Measurements from ENCODE around the gene KLK15.

Gene KLK15

DNA sequence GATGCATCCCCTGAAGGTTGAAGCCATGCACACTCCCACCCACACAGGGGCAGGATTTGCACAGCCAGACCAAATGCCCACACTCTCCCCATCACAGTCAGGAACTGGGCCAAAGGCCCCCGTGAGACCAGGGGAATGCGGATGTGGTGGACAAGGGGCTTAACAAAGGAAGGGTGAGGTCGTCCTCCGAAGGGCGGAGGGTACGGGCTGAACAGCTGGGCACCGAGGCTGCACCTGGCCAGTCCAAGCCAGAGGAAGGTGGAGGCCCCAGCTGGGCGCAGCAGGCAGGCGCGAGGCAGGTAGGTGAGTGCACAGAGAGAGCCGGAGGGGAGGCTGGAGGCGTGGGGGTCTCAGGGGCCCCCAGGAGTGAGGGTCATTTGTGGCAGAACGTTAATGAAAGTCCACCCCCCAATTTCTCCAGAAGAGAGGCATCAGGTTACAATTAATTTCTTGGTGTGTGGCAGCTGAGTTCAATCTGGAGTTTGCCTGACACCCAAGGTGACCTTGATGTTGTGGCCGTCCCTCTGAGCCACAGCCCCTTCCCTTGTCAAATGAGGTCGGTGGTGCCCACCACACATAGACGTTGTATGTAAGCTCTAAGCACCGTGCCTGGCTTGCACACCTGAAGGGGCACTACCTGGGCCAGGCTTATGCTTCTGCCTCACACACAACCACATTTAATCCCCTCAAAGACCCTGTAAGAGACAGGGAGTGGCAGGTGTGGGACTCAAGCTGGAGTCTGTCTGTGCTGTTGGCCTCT, 2.9 kb downstream of the KLK15 start:
- Histone ChIP-seq H3K9me3 (ENCODE audit: low read length) (no peaks in the 10 kb centered on the region), H3K4me3 (ENCODE audit: low read depth in 1 of 2, low read length in 2 of 2) (no peak overlapping the region), H3K9ac (ENCODE audit: low read length) (no peak overlapping the region), H3K27me3 (ENCODE audit: control insufficient read depth in 1 of 2, insufficient read depth in 2 of 2, low read length in 2 of 2) (peaks cover 0 to 18% of the 10 kb centered on the region in 2 donors), H3K36me3 (ENCODE audit: insufficient read depth, low read length) (no peaks in the 10 kb centered on the region), H3K4me1 (ENCODE audit: insufficient read depth, low read length) (peaks cover 6% of the 10 kb centered on the region), H3K27ac (ENCODE audit: low read depth, low read length) (no peak overlapping the region)

DNA sequence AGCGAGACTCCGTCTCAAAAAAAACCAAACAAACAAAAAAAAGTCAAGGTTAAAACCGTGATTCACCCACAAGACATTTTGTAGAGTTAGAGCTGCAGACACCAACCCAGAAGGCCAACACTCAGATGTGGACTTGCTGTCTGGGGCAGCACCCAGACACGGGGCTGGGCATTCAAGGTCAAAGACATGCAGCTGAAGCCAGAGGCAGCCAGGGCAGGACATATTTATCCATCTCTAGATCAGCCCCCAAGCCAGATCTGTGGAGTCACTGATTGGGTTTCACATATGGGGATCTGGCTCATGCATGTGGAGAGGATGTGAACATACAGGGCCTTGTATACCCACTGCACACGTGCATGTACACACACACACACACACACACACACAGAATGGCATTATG, 3.6 kb downstream of the KLK15 start:
- H3K9me3 ChIP-seq (ENCODE audit: low read length): no peaks in the 10 kb centered on the region
- no peak overlapping the region for H3K9ac ChIP-seq (ENCODE audit: low read length)
- H3K27ac ChIP-seq (ENCODE audit: low read depth, low read length): no peak overlapping the region
- H3K4me1 ChIP-seq (ENCODE audit: insufficient read depth, low read length): no peaks in the 10 kb centered on the region
- H3K4me3 ChIP-seq (ENCODE audit: low read depth in 1 of 2, low read length in 2 of 2): no peak overlapping the region
- peaks cover 0 to 18% of the 10 kb centered on the region in 2 donors for H3K27me3 ChIP-seq (ENCODE audit: control insufficient read depth in 1 of 2, insufficient read depth in 2 of 2, low read length in 2 of 2)
- H3K36me3 ChIP-seq (ENCODE audit: insufficient read depth, low read length): no peaks in the 10 kb centered on the region

DNA sequence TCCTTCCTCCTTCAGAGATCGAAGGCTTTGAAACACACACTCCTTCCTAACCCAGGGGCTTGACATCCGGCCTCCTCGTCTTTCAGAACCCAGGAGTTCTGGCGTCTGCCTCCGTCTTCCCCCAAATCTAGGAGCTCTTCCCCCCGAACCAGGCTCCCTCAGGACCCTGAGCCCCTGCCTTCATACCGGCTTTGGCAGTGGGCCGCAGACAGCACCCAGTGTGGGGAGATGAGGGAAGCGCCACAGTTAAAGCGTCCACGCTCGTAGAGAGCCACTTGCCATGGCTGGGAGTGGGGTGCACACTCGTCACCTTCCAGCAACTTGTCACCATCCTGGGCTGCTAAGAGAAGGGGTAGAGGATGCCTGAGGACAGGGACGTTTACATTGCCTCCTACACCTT, 5.9 kb downstream of the KLK15 start:
- no peaks in the 10 kb centered on the region for H3K36me3 ChIP-seq (ENCODE audit: insufficient read depth, low read length)
- H3K27ac ChIP-seq (ENCODE audit: low read depth, low read length): no peak overlapping the region
- no peak overlapping the region for H3K4me3 ChIP-seq (ENCODE audit: low read depth in 1 of 2, low read length in 2 of 2)
- no peaks in the 10 kb centered on the region for H3K4me1 ChIP-seq (ENCODE audit: insufficient read depth, low read length)
- H3K27me3 ChIP-seq (ENCODE audit: control insufficient read depth in 1 of 2, insufficient read depth in 2 of 2, low read length in 2 of 2): peaks cover 0 to 19% of the 10 kb centered on the region in 2 donors
- H3K9me3 ChIP-seq (ENCODE audit: low read length): no peaks in the 10 kb centered on the region
- no peak overlapping the region for H3K9ac ChIP-seq (ENCODE audit: low read length)

DNA sequence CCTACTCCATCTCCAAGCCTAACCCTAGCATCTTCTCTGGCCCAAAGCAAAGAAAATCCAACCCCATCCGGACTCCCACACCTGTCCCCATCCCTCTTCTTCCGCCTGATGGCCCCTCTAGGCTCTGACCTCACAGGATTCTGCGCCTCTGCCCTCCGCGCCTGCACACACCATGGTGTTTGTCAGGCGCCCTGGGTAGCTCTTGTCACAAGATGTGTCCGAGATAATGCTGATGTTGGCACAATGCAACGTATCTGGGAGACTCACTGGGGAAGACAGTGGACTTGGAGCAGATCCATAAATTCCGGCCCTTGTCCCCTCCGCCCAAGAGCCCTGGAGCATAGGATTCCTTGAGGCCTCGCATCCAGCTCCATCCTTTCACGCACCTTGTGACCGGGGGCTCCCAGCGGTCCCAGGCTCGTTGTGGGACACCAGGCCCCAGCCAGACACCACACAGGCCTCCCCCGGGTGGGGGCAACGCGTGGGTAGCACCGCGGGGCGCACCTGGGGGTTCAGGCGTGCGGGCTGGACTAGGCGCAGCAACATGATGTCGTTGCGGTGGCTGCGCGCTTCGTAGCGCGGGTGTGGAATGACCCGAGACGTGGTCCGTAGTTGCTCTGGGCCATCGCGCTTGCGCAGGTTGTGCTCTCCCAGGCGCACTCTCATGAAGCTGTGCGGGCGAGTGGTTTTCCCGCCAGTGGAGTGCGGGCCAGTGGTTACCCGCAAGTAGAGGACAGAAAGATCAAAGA, 6.7 kb downstream of the KLK15 start:
- no peaks in the 10 kb centered on the region for H3K36me3 ChIP-seq (ENCODE audit: insufficient read depth, low read length)
- H3K9ac ChIP-seq (ENCODE audit: low read length): no peak overlapping the region
- peaks cover 0 to 27% of the 10 kb centered on the region in 2 donors for H3K27me3 ChIP-seq (ENCODE audit: control insufficient read depth in 1 of 2, insufficient read depth in 2 of 2, low read length in 2 of 2)
- H3K9me3 ChIP-seq (ENCODE audit: low read length): no peaks in the 10 kb centered on the region
- H3K27ac ChIP-seq (ENCODE audit: low read depth, low read length): no peak overlapping the region
- H3K4me1 ChIP-seq (ENCODE audit: insufficient read depth, low read length): no peaks in the 10 kb centered on the region
- H3K4me3 ChIP-seq (ENCODE audit: low read depth in 1 of 2, low read length in 2 of 2): no peak overlapping the region

DNA sequence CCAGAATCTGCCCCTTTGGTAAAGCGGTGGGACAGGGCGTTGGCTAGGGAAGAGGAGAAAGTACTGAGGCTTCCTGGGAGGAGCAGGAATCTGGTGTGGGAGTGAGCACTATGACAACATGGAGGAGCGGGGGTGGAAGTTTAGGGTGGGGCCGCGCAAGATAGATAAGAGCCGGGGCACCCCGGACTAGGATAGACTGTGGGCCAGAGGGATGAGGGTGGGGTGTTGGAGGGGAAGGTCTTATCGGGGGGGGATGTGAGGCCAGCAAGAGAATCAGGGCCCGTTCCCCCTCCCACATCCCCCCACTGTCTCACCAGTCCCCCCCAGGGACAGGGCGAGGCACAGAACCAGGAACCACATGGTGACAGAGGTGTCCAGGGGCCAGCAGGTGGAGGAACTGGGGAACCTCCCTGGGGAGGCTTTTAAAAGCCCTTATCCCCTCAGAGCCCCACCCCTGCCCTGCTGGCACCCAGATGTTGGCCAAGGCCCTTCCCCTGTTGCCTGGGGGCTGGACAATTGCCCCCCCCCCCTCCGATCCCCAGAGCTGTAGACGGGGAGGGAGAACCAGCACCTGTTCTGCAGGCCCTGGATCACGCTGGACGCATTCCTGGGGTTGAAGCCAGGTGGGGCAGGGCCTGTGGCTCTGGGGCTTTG, 9.9 kb downstream of the KLK15 start, which contains the start of gene KLK1:
TSS of gene KLK1 (minus strand) at position 399 of the 654 bp plus-strand sequence. CDS start at position 360, 39 bp downstream.
- Histone ChIP-seq H3K9ac (ENCODE audit: low read length) (no peak within 1 kb of the TSS), H3K4me3 (ENCODE audit: low read depth in 1 of 2, low read length in 2 of 2) (no peak within 1 kb of the TSS), H3K9me3 (ENCODE audit: low read length) (no peaks in the 10 kb centered on the region), H3K27me3 (ENCODE audit: control insufficient read depth in 1 of 2, insufficient read depth in 2 of 2, low read length in 2 of 2) (peaks cover 17 to 40% of the 10 kb centered on the region in 2 donors), H3K27ac (ENCODE audit: low read depth, low read length) (no peak within 1 kb of the TSS), H3K36me3 (ENCODE audit: insufficient read depth, low read length) (no peaks in the 10 kb centered on the region), H3K4me1 (ENCODE audit: insufficient read depth, low read length) (no peaks in the 10 kb centered on the region)

DNA sequence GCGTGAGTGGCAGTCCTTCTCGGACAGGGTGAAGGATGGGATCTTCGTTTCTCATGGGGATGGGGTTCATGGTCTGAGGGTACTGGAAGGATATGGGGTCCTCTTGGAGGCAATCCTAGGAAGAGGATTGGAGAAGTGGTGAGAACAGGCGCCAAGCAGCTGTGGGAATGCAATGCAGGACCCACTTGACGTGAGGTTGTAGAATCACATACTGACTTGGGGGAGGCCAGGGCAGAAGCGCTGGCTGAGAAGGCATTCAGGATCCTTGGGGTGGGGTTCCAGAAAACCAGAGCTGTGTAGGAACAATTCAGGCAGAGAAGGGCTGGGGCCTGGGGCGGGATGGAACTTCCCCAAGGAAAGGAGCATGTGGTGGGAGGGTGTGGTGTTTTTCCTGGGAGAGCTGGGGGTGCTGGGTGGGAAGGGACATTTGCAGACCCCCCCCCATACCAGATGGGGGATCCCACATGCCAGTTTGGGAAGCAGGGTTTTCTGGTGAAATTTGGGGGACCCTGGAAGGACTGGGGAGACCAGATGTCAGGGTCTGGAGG, 10.6 kb downstream of the KLK15 start:
- Histone ChIP-seq H3K9ac (ENCODE audit: low read length) (no peak overlapping the region), H3K36me3 (ENCODE audit: insufficient read depth, low read length) (no peaks in the 10 kb centered on the region), H3K9me3 (ENCODE audit: low read length) (no peaks in the 10 kb centered on the region), H3K4me1 (ENCODE audit: insufficient read depth, low read length) (no peaks in the 10 kb centered on the region), H3K4me3 (ENCODE audit: low read depth in 1 of 2, low read length in 2 of 2) (no peak overlapping the region), H3K27me3 (ENCODE audit: control insufficient read depth in 1 of 2, insufficient read depth in 2 of 2, low read length in 2 of 2) (peaks cover 22 to 48% of the 10 kb centered on the region in 2 donors), H3K27ac (ENCODE audit: low read depth, low read length) (no peak overlapping the region)

DNA sequence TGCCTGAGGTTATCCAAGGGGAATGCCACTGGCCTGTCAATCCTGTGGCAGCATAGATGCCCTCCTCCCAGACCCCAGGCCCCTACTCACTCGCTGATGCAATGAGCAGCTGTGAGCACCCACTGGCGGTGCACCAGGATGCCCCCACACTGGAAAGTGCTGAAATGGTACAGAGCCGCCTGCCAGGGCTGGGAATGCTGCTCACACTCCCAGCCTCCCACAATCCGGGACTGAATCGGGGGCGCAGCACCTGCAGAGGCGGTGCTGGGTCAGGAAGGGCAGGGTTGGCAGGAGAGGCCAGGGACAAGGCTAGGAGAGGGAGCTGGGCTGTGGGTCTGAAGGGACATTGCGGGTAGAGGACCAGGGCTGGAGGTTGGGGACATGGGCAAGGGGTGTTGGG, 11.8 kb downstream of the KLK15 start:
- Histone ChIP-seq H3K27ac (ENCODE audit: low read depth, low read length) (no peak overlapping the region), H3K4me1 (ENCODE audit: insufficient read depth, low read length) (no peaks in the 10 kb centered on the region), H3K9me3 (ENCODE audit: low read length) (no peaks in the 10 kb centered on the region), H3K4me3 (ENCODE audit: low read depth in 1 of 2, low read length in 2 of 2) (no peak overlapping the region), H3K9ac (ENCODE audit: low read length) (no peak overlapping the region), H3K36me3 (ENCODE audit: insufficient read depth, low read length) (no peaks in the 10 kb centered on the region), H3K27me3 (ENCODE audit: control insufficient read depth in 1 of 2, insufficient read depth in 2 of 2, low read length in 2 of 2) (peaks cover 22 to 56% of the 10 kb centered on the region in 2 donors)

DNA sequence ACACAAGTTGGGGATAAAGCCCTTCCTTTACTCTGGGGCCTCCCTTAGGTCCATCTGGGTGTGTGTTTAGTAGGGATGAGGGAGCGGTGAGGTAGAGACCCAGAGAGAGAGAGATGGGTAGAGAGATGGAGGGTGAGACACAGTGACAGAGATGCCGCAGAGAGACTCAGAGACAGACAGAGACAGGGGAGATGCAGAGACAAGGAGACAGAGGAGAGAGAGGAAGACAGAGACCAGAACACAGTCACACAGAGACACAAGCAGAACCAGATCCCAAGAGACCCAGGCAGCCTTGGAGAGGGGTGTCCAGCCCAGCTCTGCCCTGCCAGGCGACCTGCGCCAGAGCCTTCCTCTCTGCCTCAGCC, 12.1 kb downstream of the KLK15 start:
- H3K36me3 ChIP-seq (ENCODE audit: insufficient read depth, low read length): no peaks in the 10 kb centered on the region
- no peak overlapping the region for H3K4me3 ChIP-seq (ENCODE audit: low read depth in 1 of 2, low read length in 2 of 2)
- H3K9ac ChIP-seq (ENCODE audit: low read length): no peak overlapping the region
- no peaks in the 10 kb centered on the region for H3K9me3 ChIP-seq (ENCODE audit: low read length)
- H3K4me1 ChIP-seq (ENCODE audit: insufficient read depth, low read length): no peaks in the 10 kb centered on the region
- H3K27me3 ChIP-seq (ENCODE audit: control insufficient read depth in 1 of 2, insufficient read depth in 2 of 2, low read length in 2 of 2): peaks cover 22 to 56% of the 10 kb centered on the region in 2 donors
- H3K27ac ChIP-seq (ENCODE audit: low read depth, low read length): no peak overlapping the region

DNA sequence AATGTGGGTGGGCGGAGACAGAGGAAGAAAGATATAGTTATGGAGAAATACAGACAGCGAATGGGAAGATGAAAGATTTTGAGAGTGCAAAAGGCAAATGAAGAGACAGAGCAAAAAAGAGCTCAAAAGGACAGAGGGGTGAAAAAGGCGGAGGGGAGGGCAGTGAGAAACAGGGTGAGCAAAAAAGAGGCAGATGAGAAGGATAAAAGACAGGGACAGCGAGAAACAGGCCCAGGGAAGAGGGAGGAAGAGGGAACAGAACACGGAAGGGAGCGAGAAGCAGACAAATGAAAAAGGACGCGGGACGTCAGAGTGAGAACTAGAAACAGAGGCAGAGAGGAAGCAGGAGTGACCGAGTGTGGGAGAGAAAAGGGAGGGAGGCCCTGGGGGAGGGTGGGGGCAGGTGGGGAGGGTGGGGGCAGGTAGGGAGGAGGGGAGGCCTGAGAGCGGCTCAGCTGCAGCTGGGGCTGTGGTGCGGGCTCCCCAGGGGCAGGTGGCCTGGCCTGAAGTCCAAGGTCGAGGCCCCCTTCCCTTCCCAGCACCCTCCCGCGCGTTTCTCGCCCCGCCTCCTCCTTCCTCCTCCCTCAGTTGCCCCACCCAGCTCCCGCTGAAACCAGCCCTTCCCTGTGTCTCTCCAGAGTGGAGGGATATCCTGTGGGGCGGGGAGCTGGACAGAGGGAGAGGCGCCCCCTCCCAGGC, 12.7 kb downstream of the KLK15 start:
- Histone ChIP-seq H3K4me3 (ENCODE audit: low read depth in 1 of 2, low read length in 2 of 2) (no peak overlapping the region), H3K27me3 (ENCODE audit: control insufficient read depth in 1 of 2, insufficient read depth in 2 of 2, low read length in 2 of 2) (peaks cover 22 to 56% of the 10 kb centered on the region in 2 donors), H3K9me3 (ENCODE audit: low read length) (no peaks in the 10 kb centered on the region), H3K9ac (ENCODE audit: low read length) (no peak overlapping the region), H3K36me3 (ENCODE audit: insufficient read depth, low read length) (no peaks in the 10 kb centered on the region), H3K27ac (ENCODE audit: low read depth, low read length) (no peak overlapping the region), H3K4me1 (ENCODE audit: insufficient read depth, low read length) (no peaks in the 10 kb centered on the region)

DNA sequence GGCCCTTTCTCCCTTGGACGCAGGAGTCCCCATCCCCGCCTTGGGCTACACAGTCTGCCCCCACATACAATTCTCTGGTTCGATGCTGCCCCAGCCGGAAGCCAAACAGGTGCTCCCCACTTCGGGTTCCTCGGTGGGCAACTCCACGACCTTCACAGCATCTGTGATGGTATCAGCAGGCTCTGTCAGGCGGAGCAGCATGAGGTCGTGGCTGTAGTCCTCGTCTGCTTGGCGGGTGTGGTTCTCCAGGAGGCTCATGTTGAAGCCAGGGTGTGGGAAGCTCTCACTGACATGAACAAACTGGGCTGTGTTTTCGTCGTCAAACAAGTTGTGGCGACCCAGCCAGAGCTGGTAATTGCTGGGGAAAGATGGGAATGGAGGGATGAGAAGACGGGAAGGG, 13.3 kb downstream of the KLK15 start:
- Histone ChIP-seq H3K4me3 (ENCODE audit: low read depth in 1 of 2, low read length in 2 of 2) (no peak overlapping the region), H3K4me1 (ENCODE audit: insufficient read depth, low read length) (no peaks in the 10 kb centered on the region), H3K9ac (ENCODE audit: low read length) (no peak overlapping the region), H3K9me3 (ENCODE audit: low read length) (no peaks in the 10 kb centered on the region), H3K27me3 (ENCODE audit: control insufficient read depth in 1 of 2, insufficient read depth in 2 of 2, low read length in 2 of 2) (peaks cover 26 to 56% of the 10 kb centered on the region in 2 donors), H3K36me3 (ENCODE audit: insufficient read depth, low read length) (no peaks in the 10 kb centered on the region), H3K27ac (ENCODE audit: low read depth, low read length) (no peak overlapping the region)

DNA sequence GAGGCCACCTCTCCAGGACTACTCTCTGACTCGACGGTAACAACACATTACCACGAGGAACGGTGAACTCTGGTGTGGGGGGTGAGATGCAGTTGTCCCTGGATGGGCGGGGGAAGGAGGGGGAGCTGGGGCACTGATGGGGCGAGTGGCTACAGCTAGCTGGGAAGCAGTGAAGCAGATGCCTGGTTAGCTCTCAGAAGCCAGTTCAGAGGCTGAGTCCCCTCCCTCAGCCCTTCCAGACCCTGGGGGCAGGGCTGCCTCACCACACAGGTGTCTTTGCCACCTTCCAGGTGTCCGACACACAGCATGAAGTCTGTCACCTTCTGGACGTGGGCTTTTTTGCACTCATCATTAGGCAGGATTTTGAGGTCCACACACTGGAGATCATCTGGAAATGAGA, 13.7 kb downstream of the KLK15 start:
- Histone ChIP-seq H3K4me3 (ENCODE audit: low read depth in 1 of 2, low read length in 2 of 2) (no peak overlapping the region), H3K9me3 (ENCODE audit: low read length) (no peaks in the 10 kb centered on the region), H3K9ac (ENCODE audit: low read length) (no peak overlapping the region), H3K4me1 (ENCODE audit: insufficient read depth, low read length) (no peaks in the 10 kb centered on the region), H3K36me3 (ENCODE audit: insufficient read depth, low read length) (no peaks in the 10 kb centered on the region), H3K27me3 (ENCODE audit: control insufficient read depth in 1 of 2, insufficient read depth in 2 of 2, low read length in 2 of 2) (peaks cover 28 to 56% of the 10 kb centered on the region in 2 donors), H3K27ac (ENCODE audit: low read depth, low read length) (no peak overlapping the region)

All from muscle layer of colon (tissue), 2 donors.